ENCODE results near the gene LACC1. TPM values are rescaled to one million over a fixed set of nuclear protein-coding genes. Genes with fewer than 3 reads are reported as not detected.

LACC1 gene
- 21.0 and 21.5 TPM in 2 replicates for total RNA-seq

GRCh38 chr13:43879755-43880181 is at the start of gene LACC1:
Gene LACC1, plus strand, starts transcription at chr13:43879904. Its CDS starts 1,082 bp downstream, at chr13:43880986.
- H3K79me2 ChIP-seq (ENCODE audit: insufficient read depth, low read length): peaks cover 9% of the 10 kb centered on the region
- peak within 1 kb of the TSS; percentile 90 for H3K27ac ChIP-seq (ENCODE audit: low read depth, low read length)
- no peaks in the 10 kb centered on the region for H3K9me3 ChIP-seq (ENCODE audit: low read depth, low read length)
- H2AFZ ChIP-seq (ENCODE audit: low read length): peak within 1 kb of the TSS; percentile 95
- DNase-seq (ENCODE audit: insufficient read length, low spot score, missing footprints): no peak
- no peaks in the 10 kb centered on the region for H3K27me3 ChIP-seq (ENCODE audit: insufficient read depth, low read length)
- peak within 1 kb of the TSS; percentile 85 for H3K4me3 ChIP-seq (ENCODE audit: insufficient read depth, low read length)
- TF ChIP-seq CTCF (IDR thresholded peaks at IDR 0.05; ENCODE audit: extremely low read depth, low read depth, low read length): no peak
- no peaks in the 10 kb centered on the region for H4K20me1 ChIP-seq (ENCODE audit: insufficient read depth, low read length)
- peak within 1 kb of the TSS; percentile 92 for H3K4me2 ChIP-seq (ENCODE audit: insufficient read depth, low read length)
- no peaks in the 10 kb centered on the region for H3K36me3 ChIP-seq (ENCODE audit: insufficient read depth, low read length)
- H3K4me1 ChIP-seq (ENCODE audit: insufficient read depth, low read length): peaks cover 17% of the 10 kb centered on the region

- H3K27me3 ChIP-seq (ENCODE audit: insufficient read depth, low read length): no peaks in the 10 kb centered on the region
- peaks cover 27% of the 10 kb centered on the region for H3K4me1 ChIP-seq (ENCODE audit: insufficient read depth, low read length)
- no peaks in the 10 kb centered on the region for H3K79me2 ChIP-seq (ENCODE audit: insufficient read depth, low read length)
- TF ChIP-seq CTCF (IDR thresholded peaks at IDR 0.05; ENCODE audit: extremely low read depth, low read depth, low read length): no peak
- H3K4me2 ChIP-seq (ENCODE audit: insufficient read depth, low read length): peak overlapping the region; percentile 73
- peak overlapping the region; percentile 40 for H3K4me3 ChIP-seq (ENCODE audit: insufficient read depth, low read length)
- peak overlapping the region; percentile 61 for H2AFZ ChIP-seq (ENCODE audit: low read length)
- no peaks in the 10 kb centered on the region for H3K36me3 ChIP-seq (ENCODE audit: insufficient read depth, low read length)
- DNase-seq (ENCODE audit: insufficient read length, low spot score, missing footprints): peak; percentile 84
- H3K27ac ChIP-seq (ENCODE audit: low read depth, low read length): peak overlapping the region; percentile 58
- no peaks in the 10 kb centered on the region for H4K20me1 ChIP-seq (ENCODE audit: insufficient read depth, low read length)
- no peaks in the 10 kb centered on the region for H3K9me3 ChIP-seq (ENCODE audit: low read depth, low read length)
Observed at GRCh38 chr13:43830497-43830881, 49.2 kb upstream of the LACC1 start.

GRCh38 chr13:43831088-43831487 is 48.6 kb upstream of the LACC1 start:
- no peaks in the 10 kb centered on the region for H4K20me1 ChIP-seq (ENCODE audit: insufficient read depth, low read length)
- H3K4me3 ChIP-seq (ENCODE audit: insufficient read depth, low read length): peak overlapping the region; percentile 8
- DNase-seq (ENCODE audit: insufficient read length, low spot score, missing footprints): no peak
- H3K4me1 ChIP-seq (ENCODE audit: insufficient read depth, low read length): peaks cover 27% of the 10 kb centered on the region
- H3K27me3 ChIP-seq (ENCODE audit: insufficient read depth, low read length): no peaks in the 10 kb centered on the region
- no peaks in the 10 kb centered on the region for H3K79me2 ChIP-seq (ENCODE audit: insufficient read depth, low read length)
- H3K36me3 ChIP-seq (ENCODE audit: insufficient read depth, low read length): no peaks in the 10 kb centered on the region
- no peak overlapping the region for H2AFZ ChIP-seq (ENCODE audit: low read length)
- peak overlapping the region; percentile 73 for H3K4me2 ChIP-seq (ENCODE audit: insufficient read depth, low read length)
- peak overlapping the region; percentile 58 for H3K27ac ChIP-seq (ENCODE audit: low read depth, low read length)
- no peaks in the 10 kb centered on the region for H3K9me3 ChIP-seq (ENCODE audit: low read depth, low read length)
- no peak for TF ChIP-seq CTCF (IDR thresholded peaks at IDR 0.05; ENCODE audit: extremely low read depth, low read depth, low read length)

- Histone ChIP-seq H3K4me2 (ENCODE audit: insufficient read depth, low read length) (no peak overlapping the region), H3K36me3 (ENCODE audit: insufficient read depth, low read length) (no peaks in the 10 kb centered on the region), H2AFZ (ENCODE audit: low read length) (no peak overlapping the region), H3K4me1 (ENCODE audit: insufficient read depth, low read length) (peaks cover 25% of the 10 kb centered on the region), H3K4me3 (ENCODE audit: insufficient read depth, low read length) (no peak overlapping the region), H3K27ac (ENCODE audit: low read depth, low read length) (no peak overlapping the region), H4K20me1 (ENCODE audit: insufficient read depth, low read length) (no peaks in the 10 kb centered on the region), H3K9me3 (ENCODE audit: low read depth, low read length) (no peaks in the 10 kb centered on the region), H3K27me3 (ENCODE audit: insufficient read depth, low read length) (no peaks in the 10 kb centered on the region), H3K79me2 (ENCODE audit: insufficient read depth, low read length) (no peaks in the 10 kb centered on the region)
- TF ChIP-seq CTCF (IDR thresholded peaks at IDR 0.05; ENCODE audit: extremely low read depth, low read depth, low read length): no peak
- no peak for DNase-seq (ENCODE audit: insufficient read length, low spot score, missing footprints)
Observed at GRCh38 chr13:43835701-43836100, 44.0 kb upstream of the LACC1 start.
